ENCODE data around the gene GYPB.
A peak's percentile ranks its signal among the peaks of the same experiment; 100 is the strongest.
"Not testable (repeated sequence)": the region's sequence is repeated elsewhere in the genome, so short reads cannot be mapped to it uniquely, and the experiment has no call there.

Gene GYPB

DNA sequence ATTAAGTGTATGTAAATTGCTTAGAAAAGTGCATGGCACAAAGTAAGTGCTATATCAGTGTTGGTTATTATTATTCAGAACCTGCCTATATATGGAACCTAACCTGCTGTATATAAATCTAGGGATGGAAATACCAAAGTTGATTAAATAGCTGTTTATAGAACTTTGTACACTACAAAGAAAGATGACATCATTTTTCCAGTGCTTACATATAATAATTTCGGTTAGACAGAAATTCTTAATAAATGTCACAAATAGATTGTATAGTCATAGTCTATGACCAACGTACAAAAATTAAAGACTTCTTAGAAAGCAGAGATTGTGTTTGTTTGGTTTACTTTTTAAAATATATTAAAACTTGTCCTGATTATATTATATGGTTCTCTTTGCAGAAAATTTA is 4.4 kb downstream of the GYPB start:
- no peak for DNase-seq (ENCODE audit: low read depth)

DNA sequence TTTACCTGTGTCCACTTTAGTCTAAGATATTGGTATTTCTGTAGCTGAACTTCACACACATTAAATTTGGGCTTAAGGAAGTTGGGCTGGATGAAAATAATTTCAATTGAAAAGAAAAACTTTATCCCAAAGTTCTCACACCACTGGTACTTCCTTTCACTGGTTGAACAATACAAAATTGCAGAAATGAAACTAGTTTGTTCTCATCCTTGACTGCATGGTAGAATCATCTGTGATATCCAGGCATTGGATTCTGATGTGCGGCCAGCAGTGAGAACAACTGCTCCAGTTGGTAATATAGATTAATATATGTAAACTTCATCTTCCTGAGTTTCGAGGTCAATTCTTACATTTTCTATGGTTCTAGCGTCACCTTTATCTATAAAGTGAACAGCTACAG is 10.6 kb downstream of the GYPB start:
- not testable (repeated sequence) for DNase-seq (ENCODE audit: low read depth)

GRCh38 chr4:144007960-144008359 is 11.2 kb downstream of the GYPB start:
- DNase-seq (ENCODE audit: low read depth): not testable (repeated sequence)

DNA sequence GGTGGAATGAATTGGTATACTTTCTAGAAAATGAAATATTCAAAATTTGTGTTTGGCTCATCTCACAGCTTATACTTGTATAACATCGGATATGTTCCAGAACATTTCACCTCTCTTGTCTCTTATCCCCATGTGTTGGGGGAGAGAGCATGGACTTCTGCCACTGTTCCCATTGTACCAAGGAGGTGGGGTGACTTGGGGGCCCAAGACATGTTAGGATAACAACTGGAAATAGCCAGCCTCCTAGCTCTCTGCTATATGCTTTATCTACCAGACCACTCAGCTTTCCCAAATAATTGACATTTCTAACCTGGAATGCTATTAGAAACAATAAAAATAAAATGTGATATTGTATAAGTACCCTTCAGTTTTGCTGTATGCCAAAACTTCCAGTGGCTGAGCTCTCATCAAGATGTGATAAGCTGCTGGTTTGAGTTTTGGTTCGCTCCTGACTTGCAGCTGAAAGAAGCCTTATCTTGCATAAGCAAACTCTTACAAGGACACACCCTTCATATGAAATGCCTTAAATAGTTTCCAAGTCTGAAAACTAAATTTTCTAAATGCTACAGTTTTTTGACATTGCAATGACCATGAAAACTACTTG is 12.9 kb downstream of the GYPB start:
- DNase-seq (ENCODE audit: low read depth): not testable (repeated sequence)

- DNase-seq (ENCODE audit: low read depth): not testable (repeated sequence)
These were observed 13.6 kb downstream of the GYPB start for GRCh38 chr4:144005558-144005953.

- DNase-seq (ENCODE audit: low read depth): not testable (repeated sequence)
These were observed 14.2 kb downstream of the GYPB start for GRCh38 chr4:144004868-144005557.

DNA sequence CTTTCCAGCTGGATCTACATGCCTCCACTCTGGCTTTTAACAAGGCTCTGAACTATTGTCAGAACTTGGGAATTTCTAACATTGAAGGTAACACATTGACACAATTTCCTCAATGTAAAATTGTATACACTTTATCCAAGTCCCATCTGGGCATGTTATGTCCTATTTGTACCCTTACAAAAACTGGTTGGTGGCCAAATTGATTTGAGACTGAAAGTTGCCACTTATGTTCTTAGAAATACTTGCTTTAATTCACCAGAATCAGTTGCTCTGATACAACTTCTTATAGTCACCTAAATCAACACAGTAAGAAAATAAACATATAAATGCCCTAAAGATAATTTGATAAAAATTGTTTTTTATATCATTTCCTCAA is 15.3 kb downstream of the GYPB start:
- DNase-seq (ENCODE audit: low read depth): not testable (repeated sequence)

GRCh38 chr4:144003205-144003889 is 15.8 kb downstream of the GYPB start:
- not testable (repeated sequence) for DNase-seq (ENCODE audit: low read depth)

- not testable (repeated sequence) for DNase-seq (ENCODE audit: low read depth)
These were observed 18.7 kb downstream of the GYPB start for GRCh38 chr4:144000331-144000995.

GRCh38 chr4:143996193-143996592 is 23.0 kb downstream of the GYPB start:
- not testable (repeated sequence) for DNase-seq (ENCODE audit: low read depth)

DNA sequence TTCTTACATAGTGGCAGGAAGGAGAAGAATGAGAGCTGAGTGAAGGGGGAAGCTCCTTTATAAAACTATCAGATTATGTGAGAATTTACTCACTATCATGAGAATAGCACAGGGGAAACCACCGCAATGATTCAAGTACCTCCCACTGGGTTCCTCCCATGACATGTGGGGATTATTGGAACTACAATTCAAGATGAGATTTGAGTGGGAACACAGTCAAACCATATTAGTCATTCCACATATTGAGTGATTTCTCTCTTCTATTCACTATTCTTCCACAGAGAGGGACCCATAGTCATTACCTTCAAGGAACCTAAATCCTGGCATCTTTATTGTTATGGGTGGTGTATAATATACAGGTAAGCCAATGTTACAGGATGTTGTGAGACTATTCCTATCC is 27.4 kb downstream of the GYPB start:
- not testable (repeated sequence) for DNase-seq (ENCODE audit: low read depth)

DNA sequence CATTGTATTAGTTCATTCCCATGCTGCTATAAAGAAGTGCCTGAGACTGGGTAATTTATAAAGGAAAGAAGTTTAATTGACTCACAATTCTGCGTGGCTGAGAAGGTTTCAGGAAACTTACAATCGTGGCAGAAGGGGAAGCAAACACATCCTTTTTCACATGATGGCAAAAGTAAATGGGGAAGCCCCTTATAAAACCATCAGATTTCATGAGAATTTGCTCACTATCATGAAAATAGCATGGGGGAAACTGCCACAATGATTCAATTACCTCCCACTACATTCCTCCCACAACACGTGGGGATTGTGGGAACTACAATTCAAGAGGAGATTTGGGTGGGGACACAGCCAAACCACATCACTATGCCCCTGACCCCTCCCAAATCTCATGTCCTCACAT is 28.5 kb downstream of the GYPB start:
- DNase-seq (ENCODE audit: low read depth): not testable (repeated sequence)

DNA sequence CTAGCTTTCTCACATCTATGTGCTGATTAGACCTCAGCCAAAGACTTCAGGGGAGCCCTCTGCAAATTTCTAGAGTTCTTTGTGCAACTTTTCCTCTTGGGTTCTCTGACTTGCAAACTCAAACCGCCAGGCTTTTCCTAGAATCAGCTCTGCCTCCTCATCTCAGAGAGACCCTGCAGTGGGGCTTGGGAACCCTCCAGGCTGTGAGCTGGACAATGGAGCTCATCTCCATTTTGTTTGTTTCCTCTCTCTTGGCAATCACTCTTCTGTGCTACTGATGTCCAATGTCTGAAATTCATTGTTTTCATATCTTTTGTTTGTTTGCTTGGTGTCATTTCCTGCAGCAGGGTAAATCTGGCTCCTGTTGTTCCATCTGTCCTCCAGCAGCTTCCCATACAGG is 33.0 kb downstream of the GYPB start:
- no peak for DNase-seq (ENCODE audit: low read depth)

DNA sequence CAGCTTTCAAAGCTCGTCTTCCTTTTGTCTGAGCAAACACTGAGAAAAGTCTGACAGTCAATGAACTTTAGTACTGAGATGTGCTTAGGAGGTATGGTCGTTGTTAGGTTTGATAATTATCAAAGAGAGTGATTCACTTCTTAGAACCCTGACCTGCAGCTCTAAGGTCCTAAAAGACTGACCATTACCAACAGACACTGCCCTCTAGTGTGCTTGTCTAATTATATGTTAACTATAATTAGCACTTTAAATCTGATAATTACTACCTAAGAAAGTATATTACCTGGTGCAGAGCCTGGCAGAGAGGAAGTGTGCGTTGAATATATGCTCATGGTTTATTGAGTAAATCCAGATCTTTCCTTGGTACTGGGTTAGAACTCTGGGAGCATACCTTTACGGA is 38.4 kb downstream of the GYPB start:
- peak; percentile 1 for DNase-seq (ENCODE audit: low read depth)

DNA sequence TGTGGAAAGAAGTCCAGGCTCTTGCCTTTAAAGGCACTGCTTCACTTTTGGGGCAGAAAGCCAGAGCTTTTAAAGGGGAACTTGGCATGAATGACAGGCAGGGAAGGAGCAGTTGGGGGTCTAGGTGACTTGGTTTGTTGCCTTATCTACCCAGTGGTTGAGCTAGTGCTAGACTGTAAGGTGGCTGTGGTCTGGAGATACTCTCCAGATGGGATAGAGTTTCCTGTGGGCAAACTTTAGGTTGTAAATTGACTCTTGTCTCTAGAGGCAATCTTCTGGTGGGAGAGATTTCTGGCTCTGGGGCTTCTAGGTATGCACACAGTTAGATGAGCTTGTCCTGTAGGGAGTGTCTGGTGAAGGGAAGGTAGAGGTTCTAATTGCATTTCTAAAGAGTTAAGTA is 43.7 kb downstream of the GYPB start:
- DNase-seq (ENCODE audit: low read depth): not testable (repeated sequence)

GRCh38 chr4:143974021-143974420 is 45.2 kb downstream of the GYPB start:
- not testable (repeated sequence) for DNase-seq (ENCODE audit: low read depth)

DNA sequence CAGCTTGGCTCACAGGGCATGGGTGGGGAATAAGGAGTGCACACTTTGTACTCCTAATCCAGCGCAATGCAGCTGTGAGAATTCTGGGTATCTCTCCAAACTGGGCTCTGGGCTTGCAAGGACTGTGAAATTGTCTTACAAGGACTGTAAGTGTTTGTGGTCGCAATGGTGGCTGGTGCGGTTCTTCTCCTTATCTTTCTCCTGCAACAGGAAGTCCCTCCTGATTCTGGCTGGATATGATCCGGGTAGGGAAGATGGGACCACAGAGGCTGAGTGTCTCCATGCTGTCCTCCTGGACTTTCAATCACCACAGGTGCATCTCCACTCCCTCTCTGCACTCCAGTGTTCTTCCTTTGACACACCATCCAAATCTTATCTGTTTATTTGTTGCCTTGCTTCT is 58.1 kb downstream of the GYPB start:
- no peak for DNase-seq (ENCODE audit: low read depth)

GRCh38 chr4:143955306-143955705 is 63.9 kb downstream of the GYPB start:
- not testable (repeated sequence) for DNase-seq (ENCODE audit: low read depth)

- DNase-seq (ENCODE audit: low read depth): not testable (repeated sequence)
These were observed 67.7 kb downstream of the GYPB start for GRCh38 chr4:143951458-143951972.

- not testable (repeated sequence) for DNase-seq (ENCODE audit: low read depth)
These were observed 68.2 kb downstream of the GYPB start for GRCh38 chr4:143950967-143951366.

DNA sequence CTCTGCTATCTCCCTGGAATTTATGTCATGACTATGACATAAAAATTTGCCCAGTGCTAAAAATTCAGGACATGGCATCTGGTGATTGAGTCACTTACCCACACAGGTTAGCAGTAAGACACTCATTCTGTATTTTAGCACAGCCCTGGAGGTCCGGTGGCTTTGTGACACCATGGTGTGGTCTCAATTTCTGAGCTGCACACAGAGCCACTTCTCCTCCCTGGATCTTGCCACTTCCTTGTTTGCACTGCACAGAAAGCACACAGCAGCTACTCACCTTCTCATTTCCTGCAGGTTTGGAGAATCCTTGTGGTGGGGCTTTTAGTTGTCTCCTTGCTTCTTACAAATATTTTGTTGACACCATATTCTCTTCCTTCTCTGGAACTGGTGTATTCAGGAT is 69.0 kb downstream of the GYPB start:
- DNase-seq (ENCODE audit: low read depth): not testable (repeated sequence)

DNA sequence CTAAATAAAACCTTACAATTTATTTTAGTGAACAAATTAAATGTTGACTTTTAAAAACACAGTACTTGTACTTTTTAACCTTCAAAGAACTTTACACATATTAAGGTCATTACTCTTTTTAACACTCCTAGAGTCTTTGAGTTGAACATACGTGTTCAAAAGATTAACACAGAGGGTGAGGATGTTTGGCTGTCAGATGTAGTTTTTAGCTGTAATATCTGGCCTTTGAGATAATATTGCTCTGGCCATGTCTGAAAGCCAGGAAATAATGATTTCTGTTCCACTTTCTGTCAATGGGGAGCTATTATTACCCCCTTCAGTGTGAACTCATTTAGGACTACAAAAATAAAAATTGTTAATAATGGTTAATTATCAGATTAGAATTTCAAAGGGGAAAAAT is 71.7 kb downstream of the GYPB start:
- not testable (repeated sequence) for DNase-seq (ENCODE audit: low read depth)
